ENCODE results near the gene ACTL10.

The ACTL10 gene

DNA sequence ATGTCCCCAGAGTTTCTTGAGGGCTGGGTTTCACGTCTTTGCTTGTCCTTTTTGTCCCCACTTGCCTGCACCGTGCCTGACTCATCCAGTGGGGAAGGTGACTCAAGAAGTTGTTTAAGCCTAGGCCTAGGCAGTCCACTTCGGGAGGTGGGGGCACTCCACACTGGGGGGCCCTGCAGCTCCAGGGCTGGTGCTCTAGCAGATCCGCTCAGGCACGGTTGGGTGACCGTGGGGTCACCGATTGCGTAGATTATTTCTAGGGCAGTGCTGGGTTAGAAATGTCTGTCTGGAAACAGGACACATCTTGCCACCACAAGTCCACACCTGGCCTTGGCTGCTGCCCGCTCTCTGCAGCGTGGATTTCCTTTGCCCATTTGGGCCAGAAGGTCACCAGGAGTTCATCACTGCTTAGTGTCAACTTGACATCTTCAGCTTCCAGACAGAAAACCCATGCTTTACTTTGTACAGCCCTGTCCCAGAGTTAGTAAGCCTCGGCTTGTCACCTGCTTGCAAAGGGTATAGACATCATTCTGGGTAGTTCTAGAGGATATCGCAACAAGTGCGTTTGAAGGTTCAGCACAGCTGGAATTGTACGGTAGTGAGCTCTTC lies 18.2 kb upstream of the ACTL10 start:
- DNase-seq = no peak

DNA sequence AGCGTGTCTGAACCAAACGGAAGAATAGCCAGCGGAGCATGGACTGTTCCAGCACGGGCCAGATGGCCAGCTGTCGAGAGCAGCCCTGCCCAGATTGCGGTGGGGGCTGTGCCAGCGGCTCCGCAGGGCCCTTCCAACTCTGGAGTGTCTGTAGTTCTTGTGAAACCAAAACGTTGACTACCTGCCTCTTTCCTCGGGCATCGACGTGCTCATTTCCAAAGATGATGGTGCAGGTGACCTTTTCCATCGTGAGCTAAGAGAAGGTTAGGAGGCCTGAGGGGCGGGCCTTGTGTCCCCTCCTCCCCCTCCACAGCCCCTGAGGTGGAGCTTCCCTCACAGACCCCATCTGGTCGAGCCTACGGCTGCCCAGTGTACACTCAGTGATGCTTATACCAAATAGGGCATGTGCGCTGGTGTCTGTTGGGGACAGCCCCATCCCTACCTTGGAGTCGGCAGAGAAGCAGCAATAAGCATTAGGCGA lies 17.5 kb upstream of the ACTL10 start:
- peak in 25 of 58 donors; percentile 21 to 64 (median 43) for DNase-seq

DNA sequence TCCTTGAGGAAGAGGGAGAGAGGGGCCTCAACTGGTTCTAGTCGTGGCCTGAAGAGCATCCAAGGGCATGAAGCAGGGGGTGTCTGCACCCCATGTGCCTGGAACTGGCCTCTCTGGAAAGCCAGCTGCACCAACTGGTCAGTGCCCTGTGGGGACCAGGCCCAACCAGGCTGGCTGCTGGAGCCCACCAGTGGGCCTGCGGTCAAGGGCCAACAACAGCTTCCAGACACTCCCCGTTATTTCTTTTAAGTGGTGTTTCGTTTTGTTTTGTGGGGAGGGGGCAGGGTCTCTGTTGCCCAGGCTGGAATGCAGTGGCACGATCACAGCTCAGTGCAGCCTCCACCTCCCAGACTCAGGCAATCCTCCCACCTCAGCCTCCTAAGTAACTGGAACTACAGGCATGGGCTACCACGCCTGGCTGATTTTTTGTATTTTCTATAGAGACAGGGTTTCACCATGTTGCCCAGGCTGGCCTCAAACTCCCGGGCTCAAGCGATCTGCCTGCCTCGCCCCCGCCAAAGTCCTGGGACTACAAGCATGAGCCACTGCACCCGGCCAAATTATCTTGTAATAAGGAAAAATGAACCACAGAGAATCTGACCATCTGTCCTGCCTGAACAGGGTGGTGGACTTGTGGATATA lies 16.5 kb upstream of the ACTL10 start:
- DNase-seq = no peak

DNA sequence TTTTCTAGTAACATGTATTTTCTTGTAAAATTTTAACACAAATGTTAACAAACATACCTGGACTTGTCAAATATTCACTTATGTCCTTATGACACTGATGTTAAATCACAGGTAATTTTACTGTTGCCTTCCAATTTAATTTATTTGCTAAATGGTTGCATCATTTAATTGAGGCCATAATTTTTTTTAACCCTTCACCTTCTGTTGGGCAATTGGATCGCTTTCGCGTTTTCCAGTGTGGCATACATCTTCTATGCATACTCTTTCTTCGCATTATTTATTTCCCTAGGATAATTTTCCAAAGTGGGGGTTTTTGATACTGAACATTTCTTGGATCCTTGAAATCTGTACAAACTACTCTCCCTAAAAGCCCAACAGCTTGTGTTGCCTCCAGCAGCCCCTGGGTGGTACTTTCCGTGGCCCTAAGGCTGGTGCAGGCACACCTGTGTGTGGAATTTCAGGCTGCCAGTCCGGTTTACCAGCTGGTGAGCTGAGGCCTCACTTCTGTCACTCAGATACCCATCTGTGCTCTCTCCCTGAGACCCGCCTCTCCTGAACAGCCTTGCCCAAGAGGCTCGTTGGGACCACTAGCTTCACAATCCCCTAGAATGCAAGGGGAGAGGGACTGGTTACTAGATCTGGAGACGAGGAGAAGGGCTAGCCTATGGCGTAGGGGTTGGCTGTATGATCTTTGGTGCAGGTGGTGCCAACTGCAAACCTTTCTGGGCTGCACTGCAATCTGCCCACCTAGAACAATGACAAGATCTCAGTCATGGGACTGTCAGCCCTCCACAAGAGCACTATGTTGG lies 15.8 kb upstream of the ACTL10 start:
- no peak for DNase-seq

GRCh38 chr20:33651562-33652048 lies 15.1 kb upstream of the ACTL10 start:
- no peak for DNase-seq

DNA sequence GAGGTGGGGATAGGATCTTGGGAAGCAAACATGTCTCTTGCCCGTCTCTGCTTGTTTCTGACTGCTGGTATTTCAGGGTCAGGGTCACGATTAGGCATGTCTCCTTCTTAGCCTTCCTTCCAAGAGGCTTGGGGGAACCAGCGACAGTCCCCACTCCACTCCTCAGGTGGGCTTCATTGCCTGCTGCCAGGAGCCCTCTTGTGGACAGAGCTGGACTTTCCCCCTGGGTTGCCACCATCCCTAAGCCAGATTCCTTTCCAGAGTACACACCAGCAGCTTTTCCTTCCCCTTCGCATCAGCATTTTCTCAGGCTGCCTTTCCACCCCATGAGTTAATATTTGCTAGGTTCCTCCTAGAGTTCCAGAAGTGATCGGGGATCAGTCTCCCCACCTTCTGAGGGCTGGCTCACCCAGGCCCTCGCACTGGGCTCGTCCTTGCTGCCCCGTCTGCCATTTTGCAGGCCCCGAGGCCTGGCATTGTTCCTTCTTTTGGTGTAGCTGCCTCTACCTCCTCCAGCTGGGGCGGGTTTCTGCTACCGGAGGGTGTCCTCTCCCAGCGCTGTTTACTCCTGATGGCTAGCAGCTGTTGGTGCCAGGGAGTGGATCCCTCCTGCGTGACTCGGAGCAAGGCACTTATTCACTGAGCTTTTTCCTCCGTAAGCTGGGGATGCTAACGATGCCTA lies 13.4 kb upstream of the ACTL10 start:
- peak in 49 of 58 donors; percentile 22 to 72 (median 48) for DNase-seq

- DNase-seq = peak in 4 of 58 donors; percentile 13 to 31 (median 19)
Observed at GRCh38 chr20:33653900-33654596, 12.7 kb upstream of the ACTL10 start.

GRCh38 chr20:33654680-33655161 lies 12.0 kb upstream of the ACTL10 start:
- no peak for DNase-seq

DNA sequence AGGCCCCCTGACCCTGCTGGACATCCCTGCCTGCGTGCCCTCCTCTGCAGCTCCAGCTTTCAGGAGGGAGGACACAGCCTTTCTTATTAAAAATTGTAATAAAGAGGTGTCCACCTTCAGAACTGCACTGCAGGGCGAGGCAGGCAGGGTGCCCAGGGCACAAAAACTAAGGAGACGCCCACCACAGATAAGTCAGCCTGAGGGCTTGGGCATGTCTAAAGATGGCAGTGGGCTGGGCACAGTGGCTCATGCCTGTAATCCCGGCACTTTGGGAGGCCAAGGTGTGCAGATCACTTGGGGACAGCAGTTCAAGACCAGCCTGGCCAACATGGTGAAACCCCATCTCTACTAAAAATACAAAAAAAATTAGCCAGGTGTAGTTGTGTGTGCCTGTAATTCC lies 11.6 kb upstream of the ACTL10 start:
- no peak for DNase-seq

GRCh38 chr20:33656010-33656782 lies 10.5 kb upstream of the ACTL10 start:
- no peak for DNase-seq

GRCh38 chr20:33656783-33657703 lies 9.7 kb upstream of the ACTL10 start:
- no peak for DNase-seq

DNA sequence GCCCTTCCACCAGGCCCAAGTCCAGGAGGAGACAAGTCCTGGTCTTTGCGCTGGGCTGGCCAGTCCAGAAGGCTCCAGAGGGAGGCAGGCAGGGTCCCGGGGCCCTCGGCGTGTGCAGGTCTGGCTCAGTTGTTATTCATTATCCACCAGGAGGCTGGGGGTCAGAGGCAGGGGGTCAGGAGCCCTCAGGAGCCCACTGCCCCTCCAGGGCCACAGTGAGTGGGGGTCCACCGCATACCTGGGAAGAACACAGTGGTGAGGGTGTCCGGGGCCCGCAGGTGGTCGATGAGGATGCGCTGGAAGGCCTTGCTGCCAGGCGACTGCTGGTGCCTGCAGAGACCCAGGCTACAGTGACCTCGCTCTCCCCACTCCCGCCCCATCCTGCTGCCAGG lies 9.0 kb upstream of the ACTL10 start:
- DNase-seq = no peak

DNA sequence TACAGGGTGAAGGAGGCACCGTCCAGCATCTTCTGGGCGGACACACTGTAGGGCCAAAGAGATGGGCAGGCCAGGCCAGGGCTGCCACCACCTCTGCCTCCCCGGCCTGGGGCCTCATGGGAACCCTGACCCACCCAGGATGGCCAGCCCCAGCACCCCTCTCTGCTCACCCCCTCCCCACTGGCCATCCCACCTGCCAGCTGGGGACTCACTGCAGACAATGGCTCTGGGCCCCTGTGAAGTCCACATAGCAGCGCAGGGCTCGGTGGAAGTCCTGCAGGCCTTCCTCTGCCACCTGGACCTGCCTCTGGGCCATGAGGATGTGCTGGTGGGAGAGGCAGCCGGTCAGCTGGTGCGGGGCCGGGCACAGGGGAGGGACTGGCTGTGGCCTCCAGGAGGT lies 8.2 kb upstream of the ACTL10 start:
- no peak for DNase-seq

DNA sequence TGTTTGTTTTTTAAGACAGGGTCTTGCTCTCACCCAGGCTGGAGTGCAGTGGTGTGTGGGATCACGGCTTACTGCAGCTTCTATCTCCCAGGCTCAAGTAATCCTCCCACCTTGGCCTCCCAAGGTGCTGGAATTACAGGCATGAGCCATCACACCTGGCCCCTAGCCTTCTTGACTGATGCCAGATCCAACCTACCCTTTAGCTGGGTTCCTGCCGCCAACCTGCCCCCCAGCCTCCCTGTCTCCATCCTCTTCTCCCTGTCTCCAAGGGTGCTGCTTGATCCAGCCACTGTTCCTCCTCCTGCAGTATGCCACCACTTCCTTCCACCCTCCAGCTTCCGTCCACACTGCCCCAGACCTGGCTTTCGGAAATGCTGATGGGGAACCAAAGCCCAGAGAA lies 7.8 kb upstream of the ACTL10 start:
- DNase-seq = no peak

DNA sequence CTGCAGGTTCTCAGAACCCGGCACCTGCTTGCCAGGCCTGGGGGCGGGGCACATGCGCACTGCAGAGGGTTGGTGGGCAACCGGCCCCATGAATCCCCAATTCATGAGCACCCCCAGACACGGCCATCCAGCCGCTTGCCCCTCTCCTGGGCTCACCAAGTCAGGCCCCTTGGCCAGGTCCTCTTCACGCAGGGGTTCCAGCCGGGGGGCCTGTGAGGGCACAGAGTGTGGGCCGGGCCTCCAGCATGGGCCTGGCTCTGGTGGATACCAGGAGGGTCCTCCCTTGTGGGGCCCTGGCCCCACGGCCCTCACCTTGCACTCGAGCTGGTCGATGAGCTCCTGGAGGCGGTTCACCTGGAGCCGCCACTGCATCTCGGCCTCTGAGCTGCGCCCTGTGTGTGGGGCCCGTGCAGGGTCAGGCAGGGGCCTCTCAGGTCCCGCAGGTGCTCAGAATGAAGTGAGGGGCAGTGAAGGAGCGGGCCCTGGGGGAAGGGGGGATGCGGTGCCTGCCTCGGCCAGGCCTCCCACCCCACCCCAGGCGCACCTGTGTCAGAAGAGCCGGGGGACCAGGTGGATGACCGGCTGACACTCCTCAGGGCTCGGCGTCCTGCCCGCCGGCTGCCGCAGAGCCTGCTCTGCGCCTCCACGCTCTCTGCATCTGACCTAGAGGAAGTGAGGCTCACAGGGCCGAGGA lies 7.3 kb upstream of the ACTL10 start:
- DNase-seq = no peak

- DNase-seq = no peak
Observed at GRCh38 chr20:33660035-33660684, 6.6 kb upstream of the ACTL10 start.

DNA sequence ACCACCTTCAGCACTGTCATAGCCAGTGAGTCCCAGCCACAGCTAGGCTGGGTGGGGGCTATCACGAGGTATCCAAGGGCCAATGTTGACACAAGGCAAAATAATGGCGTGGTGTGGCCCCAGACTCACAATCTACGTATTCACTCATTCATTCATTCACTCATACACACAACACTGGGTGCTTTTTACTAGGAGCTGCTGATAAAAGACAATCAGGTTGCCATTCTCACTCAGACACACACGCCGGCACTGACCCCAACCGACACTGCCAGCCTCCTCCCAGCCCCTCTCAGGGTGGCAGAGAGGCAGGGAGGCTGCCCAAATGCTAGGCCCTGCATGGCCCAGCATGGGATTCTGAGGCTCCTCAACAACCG lies 6.1 kb upstream of the ACTL10 start:
- DNase-seq = no peak

- DNase-seq = no peak
Observed at GRCh38 chr20:33662172-33662571, 4.6 kb upstream of the ACTL10 start, which contains the start of gene C20orf144. C20orf144 (plus strand) TSS chr20:33662327; CDS start chr20:33662346, 19 bp downstream.

Measured in anterior cingulate cortex (tissue), 58 donors.